Breast epithelium (tissue), 4 donors: Measurements from ENCODE around the gene LARP6. TPM values are rescaled to one million over a fixed set of nuclear protein-coding genes. Genes with fewer than 3 reads are reported as not detected.
"Not testable (repeated sequence)": the region's sequence is repeated elsewhere in the genome, so short reads cannot be mapped to it uniquely, and the experiment has no call there.

Experiments
- DNase-seq, 2 donors: peaks; one replicate each; pipeline ENCODE4 v3.0.0-alpha.2; 2019; ENCODE audit warnings: low spot score in 2 of 2
- H3K27ac ChIP-seq, 2 donors: fragments of 200-600 bp; sonication (generic) in 1 of 2; one replicate each; pipeline ENCODE4 v1.5.1; 2016 to 2019; ENCODE audit warnings: mild to moderate bottlenecking in 1 of 2
- H3K27me3 ChIP-seq, 2 donors: fragments of 200-600 bp; sonication (generic) in 1 of 2; one replicate each; pipeline versions ENCODE4 v1.5.1 to v1.6.0; 2017 to 2019; ENCODE audit warnings: control low read depth in 1 of 2, mild to moderate bottlenecking in 1 of 2
- H3K36me3 ChIP-seq: fragments of 200-600 bp; one replicate; pipeline ENCODE4 v1.5.1; 2019
- H3K4me1 ChIP-seq, 2 donors: fragments of 200-600 bp; sonication (generic); one replicate each; pipeline ENCODE4 v1.5.1; 2016 to 2019; ENCODE audit warnings: control low read depth in 1 of 2
- H3K4me3 ChIP-seq, 3 donors: fragments of 200-600 bp; sonication (generic); 1 replicate in 2 of 3; 2 replicates in 1 of 3; pipeline ENCODE4 v1.5.1; 2016 to 2019; ENCODE audit warnings: mild to moderate bottlenecking in 3 of 3, moderate library complexity in 2 of 3
- H3K9me3 ChIP-seq, 2 donors: fragments of 200-600 bp; sonication (generic) in 1 of 2; one replicate each; pipeline ENCODE4 v1.5.1; 2016 to 2019; ENCODE audit warnings: control low read depth in 1 of 2
- CTCF ChIP-seq, 3 donors: fragments of 450-650 bp; IDR thresholded peaks; one replicate each; pipeline ENCODE4 v1.5.1; 2016 to 2017; ENCODE audit warnings: antibody characterized with exemption in 3 of 3, mild to moderate bottlenecking in 3 of 3, moderate library complexity in 3 of 3
- POLR2A ChIP-seq: fragments of 450-650 bp; IDR thresholded peaks from one replicate; pipeline ENCODE4 v1.6.1; 2016; ENCODE audit warnings: antibody characterized with exemption, mild to moderate bottlenecking, moderate library complexity
- POLR2AphosphoS5 ChIP-seq, 3 donors: sonication (generic); formaldehyde crosslinking; IDR thresholded peaks; one replicate each; pipeline ENCODE4 v1.6.1; 2017; ENCODE audit warnings: antibody characterized with exemption in 3 of 3
- intact Hi-C: fragments of 100-400 bp; cut with DNase I; formaldehyde crosslinking; loops from one replicate; pipeline ENCODE4 v1.15.1; 2023; ENCODE audit warnings: low total_unique reads
- total RNA-seq, 3 donors: library from RNA; depleted of rRNA; stranded (reverse); fragments of >200 nt; gene quantifications; one replicate each; pipeline ENCODE4 v1.1.0, GENCODE V29; 2016

Gene LARP6
- total RNA-seq, 3 donors from 2014 or later: 18.6 to 72.5 (median 40.0) TPM

- no peaks in the 10 kb centered on the region for H3K9me3 ChIP-seq
- TF ChIP-seq CTCF (IDR thresholded peaks at IDR 0.05): no peak
- TF ChIP-seq POLR2A: no peak
- TF ChIP-seq POLR2AphosphoS5 (IDR thresholded peaks at IDR 0.05): no peak
- no peak overlapping the region for H3K4me3 ChIP-seq
- intact Hi-C loops: loop anchor here (1.0 kb wide), 1 partner anchor 134 kb away; no protein-coding TSS in a partner anchor
- no peaks in the 10 kb centered on the region for H3K36me3 ChIP-seq
- H3K4me1 ChIP-seq: peaks cover 0 to 3% of the 10 kb centered on the region in 2 donors
- no peak for DNase-seq
- no peaks in the 10 kb centered on the region for H3K27me3 ChIP-seq
- H3K27ac ChIP-seq: no peak overlapping the region
Measured at GRCh38 chr15:70810916-70811578, 42.9 kb downstream of the LARP6 start.

- Histone ChIP-seq H3K27ac (peak overlapping the region; percentile 82 to 85), H3K36me3 (no peaks in the 10 kb centered on the region), H3K4me1 (peaks cover 0 to 3% of the 10 kb centered on the region in 2 donors), H3K27me3 (no peaks in the 10 kb centered on the region), H3K4me3 (no peak overlapping the region), H3K9me3 (no peaks in the 10 kb centered on the region)
- peak in 1 of 2 donors; percentile 66 for DNase-seq
- intact Hi-C loops: no loop called here
- no peak for TF ChIP-seq POLR2AphosphoS5 (IDR thresholded peaks at IDR 0.05)
- TF ChIP-seq CTCF (IDR thresholded peaks at IDR 0.05): no peak
- no peak for TF ChIP-seq POLR2A
Measured at GRCh38 chr15:70806992-70807712, 46.8 kb downstream of the LARP6 start.

- H3K27me3 ChIP-seq, H3K4me3 ChIP-seq, intact Hi-C loops, H3K9me3 ChIP-seq, H3K27ac ChIP-seq, DNase-seq, H3K36me3 ChIP-seq: not testable (repeated sequence)
- H3K4me1 ChIP-seq: peaks cover 3 to 20% of the 10 kb centered on the region in 2 donors
Measured at GRCh38 chr15:70804388-70804787, 49.6 kb downstream of the LARP6 start.

- H3K9me3 ChIP-seq: no peaks in the 10 kb centered on the region
- no peak for TF ChIP-seq CTCF (IDR thresholded peaks at IDR 0.05)
- TF ChIP-seq POLR2AphosphoS5 (IDR thresholded peaks at IDR 0.05): no peak
- no peak for TF ChIP-seq POLR2A
- no peak overlapping the region for H3K4me3 ChIP-seq
- DNase-seq: no peak
- H3K36me3 ChIP-seq: no peaks in the 10 kb centered on the region
- intact Hi-C loops: no loop called here
- H3K4me1 ChIP-seq: peaks cover 4 to 24% of the 10 kb centered on the region in 2 donors
- H3K27ac ChIP-seq: peak overlapping the region; percentile 74 to 79
- H3K27me3 ChIP-seq: no peaks in the 10 kb centered on the region
Measured at GRCh38 chr15:70802629-70803028, 51.3 kb downstream of the LARP6 start.

GRCh38 chr15:70801109-70801508 is 52.8 kb downstream of the LARP6 start:
- no peak for TF ChIP-seq POLR2AphosphoS5 (IDR thresholded peaks at IDR 0.05)
- TF ChIP-seq POLR2A: no peak
- no peak for TF ChIP-seq CTCF (IDR thresholded peaks at IDR 0.05)
- Histone ChIP-seq H3K36me3 (no peaks in the 10 kb centered on the region), H3K27ac (peak overlapping the region; percentile 74 to 79), H3K27me3 (no peaks in the 10 kb centered on the region), H3K4me3 (no peak overlapping the region), H3K9me3 (no peaks in the 10 kb centered on the region), H3K4me1 (peaks cover 4 to 22% of the 10 kb centered on the region in 2 donors)
- intact Hi-C loops: no loop called here
- DNase-seq: no peak
